Activated CD4-positive, alpha-beta memory T cell treated with anti-CD3 and anti-CD28 coated beads, Interleukin-2, amount 10 ng/mL, durations not matched to agents 7 days and 5 days (primary cell): ENCODE data around the gene GRIK3. TPM values are rescaled to one million over a fixed set of nuclear protein-coding genes. Genes with fewer than 3 reads are reported as not detected.

ENCODE experiments used
- CTCF ChIA-PET: fragments of 350-600 bp; sonication (Branson Sonifier 250); formaldehyde crosslinking; loops from one replicate; lab custom pipeline; 2021; ENCODE audit warnings: antibody characterized with exemption, inconsistent platforms; lab: Charles Lee
- POLR2A ChIA-PET: fragments of 350-600 bp; sonication (Branson Sonifier 250); formaldehyde crosslinking; loops from one replicate; lab custom pipeline; 2021; ENCODE audit warnings: antibody characterized with exemption; lab: Charles Lee
- DNase-seq: peaks from one replicate; pipeline ENCODE4 v3.0.0-alpha.2; 2020
- H3K27ac Mint-ChIP-seq: one replicate; pipeline ENCODE4 v1.8.0; 2021; ENCODE audit warnings: mild to moderate bottlenecking, mixed read lengths
- H3K27me3 Mint-ChIP-seq: one replicate; pipeline ENCODE4 v1.8.0; 2021; ENCODE audit warnings: mixed read lengths
- H3K36me3 Mint-ChIP-seq: one replicate; pipeline ENCODE4 v1.8.0; 2021; ENCODE audit warnings: low read depth, mixed read lengths
- H3K4me1 Mint-ChIP-seq: one replicate; pipeline ENCODE4 v1.8.0; 2021; ENCODE audit warnings: mixed read lengths
- H3K4me3 Mint-ChIP-seq: one replicate; pipeline ENCODE4 v1.8.0; 2021; ENCODE audit warnings: mild to moderate bottlenecking, mixed read lengths
- H3K9me3 Mint-ChIP-seq: one replicate; pipeline ENCODE4 v1.8.0; 2021; ENCODE audit warnings: mixed read lengths
- total RNA-seq, 2 experiments: library from RNA; stranded (reverse); gene quantifications; one replicate each; pipeline ENCODE4 v1.2.3, GENCODE V29; 2021

The GRIK3 gene
- total RNA-seq, 2 experiments from 2014 or later, result not detected

DNA sequence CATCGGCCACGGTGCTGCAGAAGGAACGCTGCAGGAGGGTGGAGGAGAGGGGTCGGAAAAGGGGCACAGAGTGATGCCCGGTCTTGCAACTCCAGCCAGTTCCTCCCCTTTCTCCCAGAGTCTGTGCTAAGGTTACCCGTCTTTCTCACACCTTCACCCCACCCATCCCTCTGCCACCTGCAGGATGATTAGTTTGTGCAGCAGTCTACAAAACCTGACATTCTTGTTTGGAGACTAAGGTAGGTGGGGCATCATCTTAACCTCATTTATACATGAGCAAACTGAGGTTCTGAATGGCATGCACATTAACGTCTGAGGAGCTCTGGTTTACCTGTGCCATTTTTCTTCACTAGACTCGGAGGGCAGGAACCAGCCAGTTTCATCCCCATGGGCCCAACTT is 232.3 kb downstream of the GRIK3 start:
- H3K36me3 Mint-ChIP-seq, result no peaks in the 10 kb centered on the region
- H3K27ac Mint-ChIP-seq, result no peak overlapping the region
- CTCF ChIA-PET, result no interaction called here
- no peaks in the 10 kb centered on the region for H3K9me3 Mint-ChIP-seq
- H3K27me3 Mint-ChIP-seq, result no peaks in the 10 kb centered on the region
- no peak overlapping the region for H3K4me3 Mint-ChIP-seq
- no peaks in the 10 kb centered on the region for H3K4me1 Mint-ChIP-seq
- POLR2A ChIA-PET, result no interaction called here
- DNase-seq, result no peak

DNA sequence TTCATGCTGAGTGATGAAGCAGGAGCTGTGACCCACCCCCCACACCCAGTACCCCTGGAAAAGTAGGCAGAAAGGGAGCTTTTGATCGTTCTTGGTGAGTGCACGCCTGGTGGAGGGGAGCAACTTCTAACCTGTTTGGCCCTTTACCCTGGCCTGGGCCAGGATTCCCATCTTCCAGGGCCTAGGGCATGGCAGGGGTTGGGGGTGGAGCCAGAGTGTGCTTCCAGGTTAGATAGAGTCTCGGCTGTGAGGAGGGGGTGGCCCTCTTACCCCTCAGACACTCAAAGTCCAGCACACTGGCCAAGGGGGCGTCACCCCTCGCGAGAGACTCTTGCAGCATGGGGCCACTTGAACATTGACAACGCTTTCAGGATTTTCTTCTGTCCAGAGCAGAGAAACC is 236.6 kb downstream of the GRIK3 start:
- H3K4me3 Mint-ChIP-seq, result no peak overlapping the region
- POLR2A ChIA-PET, result no interaction called here
- no peak for DNase-seq
- CTCF ChIA-PET, result no interaction called here
- no peak overlapping the region for H3K27ac Mint-ChIP-seq
- H3K9me3 Mint-ChIP-seq, result no peaks in the 10 kb centered on the region
- H3K36me3 Mint-ChIP-seq, result no peaks in the 10 kb centered on the region
- no peaks in the 10 kb centered on the region for H3K27me3 Mint-ChIP-seq
- H3K4me1 Mint-ChIP-seq, result no peaks in the 10 kb centered on the region

DNA sequence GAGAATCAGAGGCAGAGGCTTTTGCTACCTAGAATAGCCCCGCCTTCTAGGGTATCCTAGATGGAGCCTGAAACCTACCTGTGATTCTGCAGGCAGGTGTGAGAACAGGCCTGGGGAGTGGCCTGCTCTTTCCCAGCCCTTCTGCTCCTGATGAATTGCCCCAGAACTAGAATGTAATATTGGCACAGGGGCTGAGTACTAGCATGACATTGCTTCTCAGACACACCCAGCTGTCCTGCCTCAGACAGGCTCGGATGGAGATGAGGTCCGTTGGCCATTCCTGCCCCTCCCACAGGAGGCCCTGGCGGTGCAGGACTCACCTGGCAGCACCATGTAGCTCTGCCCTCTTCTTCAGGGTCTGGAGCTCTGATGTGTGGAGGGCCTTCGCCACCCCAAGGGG is 237.6 kb downstream of the GRIK3 start:
- no peak overlapping the region for H3K27ac Mint-ChIP-seq
- CTCF ChIA-PET, result no interaction called here
- no peaks in the 10 kb centered on the region for H3K36me3 Mint-ChIP-seq
- no peaks in the 10 kb centered on the region for H3K27me3 Mint-ChIP-seq
- no peak overlapping the region for H3K4me3 Mint-ChIP-seq
- DNase-seq, result no peak
- POLR2A ChIA-PET, result no interaction called here
- no peaks in the 10 kb centered on the region for H3K4me1 Mint-ChIP-seq
- H3K9me3 Mint-ChIP-seq, result no peaks in the 10 kb centered on the region

DNA sequence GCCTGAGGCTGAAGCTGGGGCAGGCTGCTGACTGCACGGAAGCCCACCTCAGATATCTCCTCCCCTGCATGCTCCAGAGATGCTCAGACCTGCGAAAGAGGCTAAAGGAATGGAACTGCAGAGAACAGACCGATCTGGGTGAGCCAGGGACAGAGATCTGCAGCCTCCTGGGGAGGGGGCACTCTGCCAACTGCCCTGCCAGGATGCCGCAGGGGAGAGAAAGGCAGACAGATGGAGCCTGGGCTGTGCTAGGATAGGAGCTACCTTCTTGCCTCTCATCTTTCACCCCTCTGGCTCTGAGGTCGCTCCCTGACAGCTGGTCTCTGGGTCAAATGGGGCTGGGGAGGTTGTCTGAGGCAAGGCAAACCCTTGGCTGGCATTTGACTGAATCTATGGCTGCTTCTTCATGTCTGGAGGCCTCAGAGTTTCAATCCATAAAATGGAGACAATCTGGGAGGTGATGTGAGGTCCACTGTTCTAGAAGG is 238.2 kb downstream of the GRIK3 start:
- no peaks in the 10 kb centered on the region for H3K4me1 Mint-ChIP-seq
- CTCF ChIA-PET, result no interaction called here
- POLR2A ChIA-PET, result no interaction called here
- H3K4me3 Mint-ChIP-seq, result no peak overlapping the region
- no peaks in the 10 kb centered on the region for H3K36me3 Mint-ChIP-seq
- H3K9me3 Mint-ChIP-seq, result no peaks in the 10 kb centered on the region
- H3K27ac Mint-ChIP-seq, result no peak overlapping the region
- no peak for DNase-seq
- H3K27me3 Mint-ChIP-seq, result peaks cover 1% of the 10 kb centered on the region

DNA sequence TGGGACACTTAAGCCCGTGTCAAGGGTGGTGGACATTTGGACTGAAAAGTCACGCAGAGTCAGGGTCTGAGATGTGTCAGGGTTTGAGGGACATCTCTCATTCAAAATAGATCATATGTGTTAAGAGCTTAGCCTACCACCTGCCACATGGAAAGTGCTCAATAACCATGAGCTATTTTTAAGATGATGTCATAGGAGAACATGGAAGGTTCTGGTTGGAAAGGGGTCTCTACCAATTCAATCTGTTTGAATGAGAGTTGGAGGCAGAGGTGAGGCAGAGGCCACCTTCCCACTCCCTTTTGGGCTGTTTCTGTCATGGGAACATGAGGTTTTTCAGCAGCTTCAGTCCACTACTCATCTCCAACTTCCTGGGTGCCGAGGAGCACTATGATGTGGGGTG is 239.9 kb downstream of the GRIK3 start:
- Mint-ChIP-seq H3K4me3 (no peak overlapping the region), H3K4me1 (no peaks in the 10 kb centered on the region), H3K27me3 (peaks cover 2% of the 10 kb centered on the region), H3K9me3 (no peaks in the 10 kb centered on the region), H3K27ac (no peak overlapping the region), H3K36me3 (no peaks in the 10 kb centered on the region)
- ChIA-PET CTCF (no interaction called here), POLR2A (no interaction called here)
- no peak for DNase-seq

DNA sequence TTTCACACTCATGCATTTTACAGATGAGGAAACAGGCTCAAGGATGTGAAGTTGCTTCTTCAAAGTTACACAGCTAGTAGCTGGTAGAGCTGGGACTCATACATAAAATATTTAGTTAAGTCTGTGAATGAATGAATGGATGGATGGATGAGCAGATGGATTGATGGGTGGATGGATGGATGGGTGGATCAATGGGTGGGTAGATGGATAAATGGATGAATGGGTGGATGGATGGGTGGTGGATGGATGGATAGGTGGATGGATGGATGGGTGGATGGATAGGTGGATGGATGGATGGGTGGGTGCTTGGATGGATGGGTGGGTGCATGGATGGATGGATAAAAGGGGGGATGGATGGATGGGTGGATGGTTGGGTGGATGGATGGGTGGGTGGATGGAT is 240.9 kb downstream of the GRIK3 start:
- CTCF ChIA-PET, result no interaction called here
- Mint-ChIP-seq H3K9me3 (no peaks in the 10 kb centered on the region), H3K27ac (no peak overlapping the region), H3K36me3 (no peaks in the 10 kb centered on the region), H3K27me3 (peaks cover 2% of the 10 kb centered on the region), H3K4me1 (no peaks in the 10 kb centered on the region), H3K4me3 (no peak overlapping the region)
- POLR2A ChIA-PET, result no interaction called here
- no peak for DNase-seq

DNA sequence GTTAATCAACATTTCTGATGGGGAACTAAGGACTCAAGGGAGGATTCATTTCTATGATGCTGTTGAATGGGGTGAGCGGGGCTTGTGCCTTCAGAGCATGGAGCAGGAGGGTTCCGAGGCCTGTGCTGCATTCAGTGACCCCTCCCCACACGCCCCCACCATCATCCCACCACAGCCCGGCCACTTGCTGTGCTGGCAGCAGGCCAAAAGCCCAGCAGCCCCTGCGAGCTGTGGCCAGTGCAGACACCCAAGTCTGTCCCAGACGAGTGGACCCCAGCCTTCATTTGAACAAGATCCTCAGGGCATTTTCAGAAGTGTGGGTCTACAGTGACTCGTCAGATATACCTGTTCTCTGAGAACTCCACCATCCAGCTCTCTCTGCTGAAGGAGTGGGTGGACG is 242.0 kb downstream of the GRIK3 start:
- Mint-ChIP-seq H3K27me3 (peaks cover 3% of the 10 kb centered on the region), H3K27ac (no peak overlapping the region), H3K36me3 (no peaks in the 10 kb centered on the region), H3K4me1 (no peaks in the 10 kb centered on the region), H3K9me3 (no peaks in the 10 kb centered on the region), H3K4me3 (no peak overlapping the region)
- DNase-seq, result no peak
- ChIA-PET CTCF (no interaction called here), POLR2A (no interaction called here)

DNA sequence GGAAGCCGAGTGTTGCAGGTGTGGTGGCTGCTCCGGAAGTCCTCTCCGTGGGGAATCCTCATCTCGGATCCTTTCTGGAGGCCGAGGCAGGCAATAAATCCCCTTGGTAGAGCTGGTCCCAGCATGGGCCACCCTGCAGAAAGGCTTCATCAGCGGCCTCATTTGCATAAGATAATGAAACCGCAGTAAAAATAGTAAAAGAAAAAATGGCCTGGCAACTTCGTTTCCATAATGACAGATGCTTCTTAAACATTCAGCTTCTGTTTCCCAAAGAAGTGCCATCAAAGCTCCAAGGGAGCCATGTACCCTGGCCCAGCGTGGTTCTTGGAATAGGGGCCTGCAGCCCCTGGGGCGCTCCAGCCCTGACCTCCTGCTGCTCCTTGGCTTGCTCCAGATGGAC is 244.1 kb downstream of the GRIK3 start:
- Mint-ChIP-seq H3K9me3 (no peaks in the 10 kb centered on the region), H3K4me3 (no peak overlapping the region), H3K27ac (no peak overlapping the region), H3K36me3 (no peaks in the 10 kb centered on the region), H3K27me3 (peaks cover 3% of the 10 kb centered on the region), H3K4me1 (no peaks in the 10 kb centered on the region)
- CTCF ChIA-PET, result interaction anchor here (0.8 kb wide), 1 partner anchor 275 kb away, joined by 4 read pairs; no protein-coding TSS in a partner anchor
- DNase-seq, result no peak
- POLR2A ChIA-PET, result no interaction called here

DNA sequence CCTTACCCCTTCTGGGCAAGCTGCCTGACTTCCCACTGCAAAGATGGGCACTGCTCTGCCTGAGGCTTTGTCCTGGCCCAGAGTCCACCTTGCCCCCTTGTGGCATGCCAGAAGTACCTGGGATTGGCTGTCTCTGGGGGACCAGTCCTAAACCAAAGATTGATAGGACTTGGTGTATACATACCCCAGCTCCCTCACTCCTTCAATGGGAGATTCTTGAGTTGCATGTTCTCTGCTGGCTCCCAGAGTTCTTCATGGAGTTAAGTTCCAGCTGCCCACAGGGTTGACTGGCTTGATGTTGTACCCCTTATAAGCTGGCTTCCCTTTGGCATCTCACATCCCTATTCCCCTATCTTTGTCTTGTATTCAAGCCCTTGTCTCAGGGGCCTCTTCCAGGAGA is 244.8 kb downstream of the GRIK3 start:
- Mint-ChIP-seq H3K4me1 (no peaks in the 10 kb centered on the region), H3K4me3 (no peak overlapping the region), H3K27ac (no peak overlapping the region), H3K9me3 (no peaks in the 10 kb centered on the region), H3K36me3 (no peaks in the 10 kb centered on the region), H3K27me3 (peaks cover 3% of the 10 kb centered on the region)
- POLR2A ChIA-PET, result no interaction called here
- CTCF ChIA-PET, result interaction anchor here (0.8 kb wide), 1 partner anchor 275 kb away, joined by 4 read pairs; no protein-coding TSS in a partner anchor
- DNase-seq, result no peak

DNA sequence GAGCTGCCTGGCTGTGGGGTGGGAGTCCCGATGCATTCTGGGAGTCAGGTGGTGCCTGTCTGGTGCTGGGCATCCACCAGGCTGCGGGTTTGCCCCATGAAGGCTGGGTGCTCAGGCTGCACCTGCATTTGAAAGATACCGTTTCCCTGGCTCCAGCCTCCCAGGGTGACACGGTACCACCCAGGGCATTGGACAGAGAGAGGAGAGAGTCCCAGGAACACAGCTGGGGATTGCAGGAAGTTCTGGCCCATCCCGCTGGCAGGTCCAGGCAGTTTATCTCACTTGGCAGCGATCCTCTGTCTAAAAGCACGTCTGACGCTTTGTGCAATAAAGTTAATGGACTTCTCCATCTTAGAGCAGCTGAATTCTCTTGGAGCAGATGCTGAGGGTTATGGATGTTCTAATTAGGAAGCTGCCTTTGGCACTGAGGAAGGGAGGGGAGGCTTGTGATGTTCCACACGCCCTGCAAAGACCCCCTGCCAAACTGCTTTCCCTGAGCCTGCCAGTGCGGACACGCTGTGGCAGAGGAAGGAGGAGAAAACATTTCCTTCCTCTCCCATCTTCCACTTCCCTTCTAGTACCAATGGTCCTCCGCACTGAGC is 246.9 kb downstream of the GRIK3 start:
- Mint-ChIP-seq H3K27me3 (peaks cover 3% of the 10 kb centered on the region), H3K36me3 (no peaks in the 10 kb centered on the region), H3K9me3 (no peaks in the 10 kb centered on the region), H3K4me3 (no peak overlapping the region), H3K27ac (no peak overlapping the region), H3K4me1 (no peaks in the 10 kb centered on the region)
- DNase-seq, result no peak
- ChIA-PET POLR2A (no interaction called here), CTCF (no interaction called here)

DNA sequence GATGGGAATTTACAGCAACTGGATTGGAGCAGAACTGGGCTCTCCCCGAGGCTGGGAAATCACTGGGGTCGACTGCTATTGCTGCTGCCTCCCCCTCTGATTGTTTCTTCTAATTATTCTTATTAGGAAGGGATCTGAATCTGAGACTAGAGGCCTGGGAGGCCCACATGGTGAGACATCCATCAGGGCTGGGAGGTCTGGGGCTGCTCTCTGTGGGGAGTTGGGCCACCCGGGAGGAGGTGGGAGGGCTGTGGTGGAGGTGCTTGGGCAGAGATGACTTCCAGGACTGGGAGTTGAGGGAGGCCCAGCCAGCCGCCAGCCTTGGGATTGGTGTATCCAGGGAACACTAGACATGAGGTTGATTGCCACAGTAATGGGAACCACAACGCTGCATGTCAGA is 247.9 kb downstream of the GRIK3 start:
- Mint-ChIP-seq H3K36me3 (no peaks in the 10 kb centered on the region), H3K4me1 (no peaks in the 10 kb centered on the region), H3K27ac (no peak overlapping the region), H3K9me3 (no peaks in the 10 kb centered on the region), H3K4me3 (no peak overlapping the region), H3K27me3 (peaks cover 3% of the 10 kb centered on the region)
- DNase-seq, result no peak
- ChIA-PET CTCF (no interaction called here), POLR2A (no interaction called here)

DNA sequence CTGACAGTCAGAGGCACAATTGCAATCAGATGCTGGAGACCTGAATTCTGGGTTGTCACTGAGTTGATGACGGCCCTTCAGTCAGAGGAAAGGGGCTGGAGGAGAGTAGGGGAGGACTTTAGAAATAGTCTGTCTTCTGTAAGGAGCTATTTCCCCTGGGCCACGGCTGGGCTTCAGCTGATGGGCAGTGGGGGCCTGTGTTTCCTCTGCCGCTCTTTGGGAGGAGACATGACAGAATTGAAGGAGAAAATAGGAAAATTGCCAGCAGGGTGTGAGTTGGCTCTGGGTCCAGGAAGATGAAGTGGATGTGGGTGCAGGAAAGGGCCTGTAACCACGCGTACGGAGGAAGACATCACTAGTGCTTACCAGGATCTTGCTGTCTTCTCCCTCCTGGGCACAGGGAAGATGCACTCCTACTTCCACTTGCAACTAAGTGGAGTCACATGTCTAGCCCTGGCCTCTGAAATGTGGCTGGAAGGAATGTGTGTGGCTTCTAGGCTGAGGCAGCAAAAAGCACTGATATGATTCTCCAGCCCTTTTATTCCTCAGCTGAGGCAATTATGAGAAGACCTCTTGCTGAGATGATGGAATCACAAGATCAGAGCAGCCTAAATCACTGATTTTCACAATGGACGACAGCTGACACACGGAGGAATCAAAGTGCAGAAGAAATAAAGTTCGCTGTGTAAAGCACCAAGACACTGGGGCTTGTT is 250.0 kb downstream of the GRIK3 start:
- no peak for DNase-seq
- POLR2A ChIA-PET, result no interaction called here
- H3K4me1 Mint-ChIP-seq, result no peaks in the 10 kb centered on the region
- no peaks in the 10 kb centered on the region for H3K36me3 Mint-ChIP-seq
- H3K27me3 Mint-ChIP-seq, result peaks cover 1% of the 10 kb centered on the region
- H3K27ac Mint-ChIP-seq, result no peak overlapping the region
- H3K4me3 Mint-ChIP-seq, result no peak overlapping the region
- H3K9me3 Mint-ChIP-seq, result no peaks in the 10 kb centered on the region
- CTCF ChIA-PET, result no interaction called here

DNA sequence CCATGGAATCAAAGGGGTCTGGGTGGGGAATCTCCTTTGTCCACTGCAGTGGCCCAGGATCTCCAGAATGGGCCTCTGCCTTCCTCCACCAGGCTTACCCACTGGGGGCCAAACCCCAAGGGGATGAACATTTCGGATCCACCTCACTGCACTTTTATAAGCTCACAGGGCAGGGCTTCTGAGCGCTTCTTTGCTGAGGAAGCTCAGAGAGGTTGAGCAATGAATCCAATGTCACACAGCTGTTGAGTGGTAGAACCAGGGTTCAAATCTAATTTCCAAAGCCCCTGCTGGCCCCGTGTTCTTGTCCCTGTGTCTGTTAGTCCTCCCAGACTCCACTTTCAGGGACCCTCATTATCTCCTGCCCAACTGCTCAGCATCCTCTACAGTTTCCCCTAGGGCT is 250.8 kb downstream of the GRIK3 start:
- peaks cover 1% of the 10 kb centered on the region for H3K27me3 Mint-ChIP-seq
- POLR2A ChIA-PET, result no interaction called here
- no peaks in the 10 kb centered on the region for H3K4me1 Mint-ChIP-seq
- CTCF ChIA-PET, result no interaction called here
- DNase-seq, result no peak
- H3K27ac Mint-ChIP-seq, result no peak overlapping the region
- H3K9me3 Mint-ChIP-seq, result no peaks in the 10 kb centered on the region
- no peaks in the 10 kb centered on the region for H3K36me3 Mint-ChIP-seq
- no peak overlapping the region for H3K4me3 Mint-ChIP-seq

DNA sequence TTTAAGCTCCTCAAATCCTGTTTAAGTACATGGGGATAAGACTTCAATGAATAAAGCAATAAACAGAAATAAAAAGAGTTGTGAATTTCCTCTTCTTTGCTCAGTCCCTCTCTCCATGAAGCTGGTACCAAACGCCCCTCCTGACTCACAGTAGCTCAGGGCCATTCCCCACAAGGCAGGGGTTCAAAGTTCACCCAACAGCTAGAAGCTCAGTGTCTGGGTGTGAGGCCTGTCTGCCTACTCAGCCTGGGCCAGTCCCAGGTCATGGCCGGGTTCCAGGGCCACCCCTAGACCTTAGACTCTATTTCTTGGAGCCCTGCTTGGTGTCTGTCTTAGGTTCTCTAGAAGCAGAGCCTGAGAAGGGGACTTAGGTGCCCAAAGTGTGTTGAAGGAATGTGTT is 251.5 kb downstream of the GRIK3 start:
- H3K27ac Mint-ChIP-seq, result no peak overlapping the region
- ChIA-PET POLR2A (no interaction called here), CTCF (no interaction called here)

More for the DNA sequence above, 251.5 kb downstream of the GRIK3 start:
- Mint-ChIP-seq H3K4me3 (no peak overlapping the region), H3K27me3 (peaks cover 1% of the 10 kb centered on the region), H3K36me3 (no peaks in the 10 kb centered on the region), H3K4me1 (no peaks in the 10 kb centered on the region), H3K9me3 (no peaks in the 10 kb centered on the region)
- DNase-seq, result no peak
